Fibroblast of villous mesenchyme (primary cell): ENCODE data around the gene PCDHGC4. TPM values are rescaled to one million over a fixed set of nuclear protein-coding genes. Genes with fewer than 3 reads are reported as not detected.

ENCODE experiments used
- DNase-seq: peaks from one replicate; pipeline ENCODE4 v3.0.0-alpha.2; 2010; ENCODE audit warnings: low read depth
- H3K4me3 ChIP-seq: 2 replicates; pipeline ENCODE4 v1.5.1; 2011; ENCODE audit warnings: low read depth, mild to moderate bottlenecking, low read length
- CTCF ChIP-seq: IDR thresholded peaks from 2 replicates; pipeline ENCODE4 v1.5.1; 2012; ENCODE audit warnings: low read depth, mild to moderate bottlenecking, low read length; ENCODE audit not compliant: insufficient read depth
- total RNA-seq: library from RNA; depleted of rRNA; stranded (reverse); fragments of >200 nt; gene quantifications from 2 replicates; pipeline ENCODE4 v1.2.3, GENCODE V29; 2012

Gene PCDHGC4
- total RNA-seq, 1 donor, result 2.6 TPM

DNA sequence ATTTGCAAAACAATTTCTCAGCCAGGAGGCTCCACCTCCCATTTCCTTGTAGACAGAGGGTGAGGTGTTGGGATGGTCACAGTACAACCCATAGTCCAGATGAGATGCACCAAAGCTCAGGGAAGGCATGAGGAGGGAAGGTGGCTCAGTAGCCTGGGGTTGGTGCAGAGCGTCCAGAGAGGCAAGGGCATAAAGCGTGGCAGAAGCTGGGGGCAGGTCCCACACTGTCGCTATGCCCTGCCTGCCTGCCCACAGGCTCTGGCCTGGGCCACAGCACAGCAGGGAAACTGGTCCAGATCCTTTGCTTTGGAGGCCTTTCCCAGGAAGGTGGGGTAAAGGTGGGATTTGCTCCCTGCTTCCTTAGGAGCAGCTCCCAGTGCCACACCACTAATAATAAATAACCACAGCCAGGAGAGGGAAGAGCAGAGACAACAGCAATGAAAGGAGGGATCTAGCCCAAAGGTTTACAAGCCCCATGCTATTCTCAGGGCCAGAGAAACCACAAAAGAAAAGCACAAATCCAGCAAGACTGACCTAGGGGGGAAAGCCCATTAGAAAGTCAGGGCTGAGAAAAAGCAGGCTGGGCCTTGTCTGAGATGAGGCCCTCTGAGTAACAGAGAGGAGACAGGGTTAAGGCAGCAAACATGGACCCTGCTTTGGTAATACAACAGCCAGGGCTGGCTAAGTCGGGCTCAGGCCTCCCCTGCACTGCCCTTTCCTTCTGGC, 31.3 kb downstream of the PCDHGC4 start:
- DNase-seq, result peak; percentile 88
- TF ChIP-seq CTCF, result no peak
- no peak overlapping the region for H3K4me3 ChIP-seq

DNA sequence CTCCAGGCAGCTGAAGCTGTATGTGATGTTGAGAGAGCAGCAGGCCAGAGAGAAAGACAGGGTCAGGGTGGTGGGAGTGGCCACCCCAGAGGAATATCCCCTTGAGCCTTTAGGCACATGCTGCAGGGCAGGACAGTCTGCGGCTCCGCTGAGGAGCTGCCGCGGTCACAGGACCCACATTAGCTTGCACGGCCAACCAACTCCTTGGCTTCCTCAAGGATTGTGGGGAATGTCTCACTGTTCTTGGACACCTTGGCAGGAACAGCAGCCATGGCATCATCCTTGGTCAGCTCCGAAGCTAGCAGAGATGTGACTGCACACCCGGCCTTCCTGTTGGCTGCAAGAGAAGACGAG, 31.8 kb downstream of the PCDHGC4 start:
- TF ChIP-seq CTCF, result no peak

DNA sequence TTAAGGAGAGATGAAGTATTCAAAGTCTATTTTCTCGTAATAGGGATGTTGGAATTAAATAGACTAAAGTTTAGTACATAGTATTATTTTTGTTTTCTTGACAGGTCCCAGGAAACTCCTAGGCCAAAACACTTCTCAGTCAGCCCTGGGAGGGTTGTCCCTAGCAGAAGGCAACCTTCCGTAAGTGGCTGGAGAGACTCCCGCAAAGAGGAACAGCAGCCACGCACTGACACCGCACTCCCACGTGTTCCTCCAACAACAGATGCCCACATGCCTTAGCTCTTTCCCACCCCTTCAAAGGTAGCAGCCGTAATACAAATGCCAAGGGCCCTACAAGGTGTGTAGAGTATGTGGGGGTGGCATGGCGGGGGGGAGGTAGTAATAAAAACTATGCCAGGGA, 32.5 kb downstream of the PCDHGC4 start:
- H3K4me3 ChIP-seq, result no peak overlapping the region
- no peak for DNase-seq
- no peak for TF ChIP-seq CTCF

More for the DNA sequence above, 31.8 kb downstream of the PCDHGC4 start:
- DNase-seq, result no peak
- H3K4me3 ChIP-seq, result no peak overlapping the region

GRCh38 chr5:141517880-141518617, 33.2 kb downstream of the PCDHGC4 start:
- peak; percentile 98 for DNase-seq

DNA sequence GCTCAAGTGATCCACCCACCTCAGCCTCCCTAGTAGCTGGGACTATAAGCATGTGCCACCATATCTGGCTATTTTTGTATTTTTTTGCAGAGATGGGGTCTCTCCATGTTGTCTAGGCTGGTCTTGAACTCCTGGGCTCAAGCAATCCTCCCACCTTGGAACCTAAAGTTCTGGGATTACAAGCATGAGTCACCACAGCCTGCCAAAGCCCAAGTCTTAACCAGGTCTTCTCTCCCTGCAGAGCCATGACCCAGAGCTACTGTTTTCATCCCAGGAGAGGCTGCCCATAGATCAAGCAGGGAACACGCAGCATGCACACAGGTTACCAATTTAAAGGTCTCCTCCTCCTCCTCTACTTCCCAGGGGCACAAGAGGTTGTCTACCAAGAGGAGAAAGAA, 33.8 kb downstream of the PCDHGC4 start:
- H3K4me3 ChIP-seq, result no peak overlapping the region
- peak; percentile 65 for DNase-seq
- no peak for TF ChIP-seq CTCF

More at GRCh38 chr5:141517880-141518617, 33.2 kb downstream of the PCDHGC4 start:
- no peak overlapping the region for H3K4me3 ChIP-seq
- TF ChIP-seq CTCF, result no peak

- H3K4me3 ChIP-seq, result no peak overlapping the region
- DNase-seq, result no peak
- no peak for TF ChIP-seq CTCF
Measured at GRCh38 chr5:141519605-141520565, 35.1 kb downstream of the PCDHGC4 start.
